Inflammatory macrophage treated with lipopolysaccharide for 4 hours (primary cell): ENCODE data around the gene INSYN1.
"Not testable (repeated sequence)": the region's sequence is repeated elsewhere in the genome, so short reads cannot be mapped to it uniquely, and the experiment has no call there.

Experiments used
- DNase-seq: peaks from one replicate; pipeline ENCODE4 v3.0.0-alpha.2; 2020

INSYN1 gene

DNA sequence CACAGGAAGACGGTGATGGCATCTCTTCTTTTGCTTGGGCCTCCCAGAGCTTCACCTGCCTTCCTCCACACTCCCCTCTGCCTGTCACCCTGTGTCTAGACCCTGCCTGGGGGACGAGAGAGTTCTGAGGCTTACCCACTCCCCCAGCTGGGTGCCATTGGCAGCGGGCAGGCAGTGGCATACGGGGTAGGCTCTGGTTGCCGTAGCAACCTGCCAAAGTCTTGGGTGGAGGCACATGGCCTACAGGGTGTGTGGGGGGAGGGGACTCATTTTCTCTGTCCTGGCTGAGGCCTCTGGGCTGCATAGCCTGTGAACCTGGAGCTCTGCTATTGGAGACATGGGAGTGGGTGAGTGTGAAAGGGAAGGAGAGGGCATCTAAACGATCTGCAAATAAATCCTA, 4.4 kb downstream of the INSYN1 start:
- no peak for DNase-seq

DNA sequence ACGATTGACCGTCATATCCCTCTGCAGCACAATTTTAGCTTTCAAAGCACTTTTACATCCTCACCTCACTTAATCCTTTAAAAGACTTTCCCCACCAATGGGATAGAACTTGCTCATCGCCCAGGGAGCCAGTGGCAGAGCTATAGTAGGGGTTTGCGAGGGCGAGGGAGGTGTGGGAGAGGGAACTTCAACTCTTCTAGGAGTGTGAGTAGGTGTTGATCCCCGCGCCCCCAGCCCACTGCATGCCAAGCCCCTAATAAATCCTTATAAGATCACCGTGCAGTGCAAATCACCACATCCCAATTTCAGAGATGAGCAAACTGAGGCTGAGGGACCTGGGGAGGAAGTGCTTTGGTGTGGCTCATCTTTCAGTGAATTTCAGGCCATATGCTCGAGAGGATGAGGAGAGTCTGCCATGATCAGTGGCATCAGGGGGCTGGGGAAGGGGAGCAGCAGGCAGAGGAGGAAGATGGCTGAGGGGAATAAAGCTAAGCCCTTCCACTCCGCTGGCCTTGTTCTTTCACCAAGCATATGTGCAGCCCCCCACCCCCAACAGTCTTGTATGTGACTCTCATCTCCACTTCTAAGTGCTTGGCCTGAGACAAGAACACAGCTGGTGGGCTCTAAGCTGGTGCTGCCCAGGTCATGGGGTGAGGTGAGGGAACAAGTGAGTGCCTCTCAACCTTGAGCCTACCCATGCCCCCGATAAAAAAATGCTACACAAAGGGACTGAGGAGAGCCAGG, 5.1 kb downstream of the INSYN1 start:
- no peak for DNase-seq

DNA sequence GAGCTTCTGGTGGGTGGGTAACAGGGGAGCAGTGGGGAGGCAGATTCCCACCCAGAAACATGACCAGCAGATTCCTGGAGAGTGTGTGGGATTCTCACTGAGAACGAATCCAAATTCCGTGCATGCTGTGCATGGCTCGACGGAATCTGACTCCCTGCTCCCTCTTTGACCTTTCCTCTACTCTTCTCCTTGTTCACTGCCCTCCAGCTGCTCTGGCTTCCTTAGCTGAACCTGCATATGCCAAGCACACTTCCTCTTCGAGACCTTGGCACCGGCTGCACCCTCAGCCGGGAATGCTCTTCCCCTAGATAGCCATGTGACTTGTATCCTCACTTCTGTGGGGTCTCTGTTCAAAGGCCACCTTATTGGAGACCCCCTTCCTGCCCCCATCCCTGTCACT, 6.3 kb downstream of the INSYN1 start:
- no peak for DNase-seq

DNA sequence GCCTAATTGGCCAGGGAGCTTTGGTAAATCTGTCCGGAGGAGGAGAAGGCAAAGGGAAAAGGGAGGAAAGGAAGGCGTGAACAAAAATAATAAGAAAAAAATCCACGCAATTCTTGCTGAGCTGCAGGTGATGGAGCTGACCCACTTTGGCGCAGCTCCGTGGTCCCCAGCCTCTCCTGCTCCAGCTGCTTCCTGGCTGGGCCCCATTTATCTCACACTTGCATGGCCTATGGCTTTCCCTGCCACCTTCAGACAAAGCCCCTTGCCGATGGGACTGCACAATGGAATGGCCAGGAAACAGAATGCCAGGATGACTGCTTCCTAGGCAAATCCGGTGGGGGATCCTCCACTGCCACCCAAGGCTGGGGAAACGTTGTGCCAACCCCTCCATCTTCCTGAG, 6.9 kb downstream of the INSYN1 start:
- DNase-seq: no peak

DNA sequence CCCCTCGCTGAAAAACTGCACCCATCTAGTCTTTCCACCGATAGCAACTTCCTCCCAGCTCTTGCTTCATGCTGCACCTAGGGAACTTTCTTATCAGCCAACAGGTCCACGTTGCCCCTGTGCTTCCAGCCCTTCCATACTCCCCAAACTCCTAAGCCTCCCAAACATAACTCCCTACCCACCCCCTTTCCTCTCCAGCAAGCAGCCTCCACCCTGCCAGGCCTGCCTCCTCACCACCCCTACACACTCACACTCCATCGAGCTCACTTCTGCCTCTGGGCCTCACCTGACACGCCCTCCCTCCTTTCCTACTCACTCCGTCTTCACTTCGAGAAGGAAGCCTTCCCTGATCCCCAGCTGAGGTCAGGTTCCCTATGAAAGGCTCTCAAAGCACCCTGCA, 8.1 kb downstream of the INSYN1 start:
- no peak for DNase-seq

DNA sequence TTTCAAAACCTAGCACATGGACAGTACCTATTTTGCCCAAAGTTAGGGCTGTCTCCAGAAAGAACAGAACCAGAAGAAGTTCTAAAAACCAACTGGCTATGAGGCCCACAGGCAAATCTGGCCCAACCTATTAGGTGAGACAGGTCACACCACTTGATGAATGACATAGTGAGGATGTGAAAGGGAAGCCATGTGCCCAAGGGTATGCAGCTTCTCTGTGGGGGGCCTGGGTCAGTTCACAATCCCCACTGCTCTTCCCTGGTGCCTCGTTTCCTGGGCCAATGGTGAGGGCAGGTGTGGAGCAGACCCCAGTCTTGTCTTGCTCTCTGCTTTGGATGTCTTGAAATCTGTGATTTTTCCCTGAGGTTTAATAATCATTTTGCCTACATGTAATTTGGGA, 8.9 kb downstream of the INSYN1 start:
- no peak for DNase-seq

DNA sequence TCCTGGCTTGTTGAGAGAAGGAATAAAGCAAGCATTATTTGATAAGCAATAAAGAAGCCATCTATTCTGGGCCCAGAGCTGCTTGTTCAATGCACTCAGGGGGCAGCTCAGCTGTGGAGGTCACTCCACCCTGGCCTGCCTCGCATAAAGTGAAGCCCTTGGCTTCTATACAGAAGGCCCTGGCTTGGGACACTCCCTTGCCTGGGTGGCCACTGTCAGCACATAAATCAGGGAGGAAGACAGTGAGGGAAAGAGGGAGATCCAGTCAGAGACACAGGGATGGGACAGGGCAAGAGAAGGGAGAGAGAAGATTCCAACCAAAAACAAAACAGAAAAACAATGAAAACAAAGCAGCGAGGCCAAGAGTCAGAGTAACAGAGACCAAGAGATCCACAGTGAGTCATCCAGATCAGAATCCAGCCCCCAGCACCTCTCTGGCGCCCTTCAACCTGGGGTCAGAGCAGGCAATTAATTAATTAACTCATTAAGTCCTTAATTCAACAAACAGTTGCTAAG, 11.8 kb downstream of the INSYN1 start:
- no peak for DNase-seq

DNA sequence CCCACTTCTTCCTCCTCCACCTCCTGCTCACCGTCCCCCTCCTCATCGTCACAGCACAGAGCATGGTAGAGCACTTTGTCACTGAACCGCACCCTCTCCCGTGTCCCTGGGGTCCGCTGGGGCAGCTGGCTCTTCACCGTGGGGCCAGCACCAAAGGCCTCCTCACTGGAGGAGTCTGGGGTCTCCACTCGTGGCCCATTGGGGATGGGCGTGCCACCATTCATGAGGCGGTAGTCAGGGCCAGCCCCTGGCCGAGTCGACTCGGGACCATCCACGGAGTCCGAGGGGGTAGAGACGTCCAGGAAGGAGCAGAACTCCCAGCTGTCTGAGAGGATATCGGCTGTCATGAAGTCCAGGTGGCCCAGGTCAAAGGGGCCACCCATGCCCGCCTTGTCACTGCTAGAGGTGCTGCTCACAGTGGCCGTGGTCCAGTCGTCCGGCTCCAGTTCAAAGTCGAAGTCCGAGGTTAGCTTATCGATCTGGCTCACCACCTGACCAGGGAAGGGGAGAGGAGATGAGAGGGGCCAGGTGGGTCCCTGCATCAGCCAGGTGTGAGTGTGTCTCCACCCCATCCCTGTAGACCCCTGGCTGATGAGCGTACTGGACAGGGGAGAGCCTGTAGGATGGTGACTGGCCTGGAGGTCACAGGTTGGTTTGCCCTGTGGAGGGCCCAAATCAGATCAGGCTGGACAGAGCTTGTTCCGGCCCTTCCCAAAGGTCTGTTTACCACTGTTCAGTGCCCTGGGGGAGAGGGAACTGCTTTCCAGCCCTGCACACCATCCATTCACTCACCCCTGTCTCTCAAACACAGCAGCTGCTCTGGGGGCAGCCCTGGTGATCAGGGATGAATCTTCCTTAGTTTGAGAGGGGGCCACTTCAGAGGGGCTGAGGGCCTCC, 12.8 kb downstream of the INSYN1 start:
- DNase-seq: no peak

DNA sequence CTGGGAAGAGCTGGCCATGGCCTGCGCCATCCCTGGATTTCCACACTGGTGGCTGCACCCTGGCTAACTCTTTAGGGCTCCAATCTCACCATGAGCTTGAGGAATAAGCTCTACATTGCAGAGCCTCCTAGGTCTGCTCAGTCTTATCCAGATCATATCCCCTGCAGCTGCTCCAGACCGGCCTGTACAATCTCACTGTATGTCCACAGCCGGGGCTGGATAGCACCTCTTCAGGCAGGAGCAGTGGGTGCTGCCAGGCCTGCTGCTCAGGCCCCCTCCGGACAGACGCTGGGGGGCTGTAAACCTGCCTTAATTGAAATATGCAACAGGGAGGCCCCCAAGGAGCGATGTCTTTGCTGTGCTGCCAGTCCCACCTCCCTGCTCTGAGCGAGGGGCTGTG, 15.6 kb downstream of the INSYN1 start:
- DNase-seq: no peak

DNA sequence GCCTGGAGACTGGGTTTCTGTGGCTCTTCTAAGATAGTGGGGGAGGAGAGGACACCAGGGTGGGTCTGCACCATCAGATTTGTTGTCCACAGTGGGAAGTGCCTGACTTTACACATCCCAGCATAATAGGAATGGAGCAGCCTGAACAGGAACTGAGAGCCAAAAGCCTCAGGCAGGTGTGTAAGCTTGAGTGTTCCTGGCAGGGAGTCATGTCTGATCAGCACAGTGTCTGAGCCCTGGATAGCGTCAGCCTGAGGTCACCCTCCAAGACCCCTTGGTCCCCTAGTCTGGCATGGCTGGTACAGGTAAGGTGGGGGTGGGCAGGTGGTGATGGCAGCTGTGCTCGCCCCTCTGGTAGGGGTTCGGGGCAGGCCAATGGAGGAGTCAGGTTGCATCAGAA, 20.2 kb downstream of the INSYN1 start:
- DNase-seq: no peak

DNA sequence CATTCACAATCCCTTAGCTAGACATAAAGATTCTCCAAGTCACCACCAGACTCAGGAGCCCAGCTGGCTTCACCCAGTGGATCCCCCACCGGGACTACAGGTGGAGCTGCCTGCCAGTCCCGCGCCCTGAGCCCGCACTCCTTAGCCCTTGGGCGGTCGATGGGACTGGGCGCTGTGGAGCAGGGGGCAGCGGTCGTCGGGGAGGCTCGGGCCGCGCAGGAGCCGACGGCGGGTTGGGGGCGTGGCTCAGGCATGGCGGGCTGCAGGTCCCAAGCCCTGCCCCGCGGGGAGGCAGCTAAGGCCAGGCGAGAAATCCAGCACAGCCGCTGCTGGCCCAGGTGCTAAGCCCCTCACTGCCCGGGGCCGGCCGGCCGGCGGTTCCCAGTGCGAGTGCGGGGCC, 21.1 kb downstream of the INSYN1 start:
- not testable (repeated sequence) for DNase-seq

DNA sequence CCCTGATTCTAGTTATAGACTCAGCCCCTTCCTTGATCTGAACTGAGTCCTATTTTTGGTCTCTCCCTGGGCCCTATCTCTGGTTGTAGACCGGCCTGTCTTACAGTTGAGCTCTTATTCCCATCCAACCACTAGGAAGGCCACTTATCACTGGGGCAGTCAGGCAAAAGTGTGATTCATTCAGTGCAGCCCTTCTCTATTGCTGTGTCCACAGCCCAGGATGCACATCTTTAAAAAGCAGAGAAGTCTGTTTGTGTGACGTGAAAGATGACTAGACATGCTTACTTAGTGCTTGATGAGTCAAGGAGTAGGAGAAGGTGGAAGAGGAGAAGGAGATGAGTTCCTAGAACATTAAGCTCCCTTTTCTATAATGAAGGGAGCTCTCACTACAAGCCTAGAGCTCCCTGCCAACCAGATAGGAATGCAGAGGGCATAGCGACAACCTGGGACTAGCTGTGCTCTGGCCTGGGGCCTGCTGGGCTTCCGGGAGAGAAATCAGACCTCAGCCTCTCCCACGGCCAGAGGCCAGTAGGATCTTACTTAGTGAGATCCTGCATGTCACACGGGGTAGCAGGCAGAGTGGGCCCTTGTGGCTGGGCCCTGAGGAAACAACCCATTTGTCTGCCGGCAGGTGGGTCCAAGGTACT, 25.7 kb downstream of the INSYN1 start:
- no peak for DNase-seq

DNA sequence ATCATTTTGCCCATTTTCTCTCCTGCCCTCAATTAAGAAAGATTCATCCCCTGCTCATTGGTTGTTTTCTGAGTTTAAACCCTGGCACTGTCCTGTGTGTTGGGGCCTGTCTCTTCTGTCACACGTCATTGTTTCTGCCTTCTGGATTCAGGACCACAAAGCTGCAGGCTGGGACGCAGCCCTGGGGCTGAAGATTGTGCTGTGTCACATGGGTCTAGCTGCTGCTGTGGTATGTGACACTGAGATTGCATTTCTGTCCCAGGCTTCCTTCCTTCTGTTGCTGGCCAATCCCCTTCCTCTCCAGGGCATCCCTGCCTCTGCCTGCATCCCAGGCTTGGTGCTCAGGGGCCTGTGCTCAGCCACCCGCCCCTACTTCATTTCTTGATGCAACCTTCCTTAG, 28.9 kb downstream of the INSYN1 start:
- no peak for DNase-seq

DNA sequence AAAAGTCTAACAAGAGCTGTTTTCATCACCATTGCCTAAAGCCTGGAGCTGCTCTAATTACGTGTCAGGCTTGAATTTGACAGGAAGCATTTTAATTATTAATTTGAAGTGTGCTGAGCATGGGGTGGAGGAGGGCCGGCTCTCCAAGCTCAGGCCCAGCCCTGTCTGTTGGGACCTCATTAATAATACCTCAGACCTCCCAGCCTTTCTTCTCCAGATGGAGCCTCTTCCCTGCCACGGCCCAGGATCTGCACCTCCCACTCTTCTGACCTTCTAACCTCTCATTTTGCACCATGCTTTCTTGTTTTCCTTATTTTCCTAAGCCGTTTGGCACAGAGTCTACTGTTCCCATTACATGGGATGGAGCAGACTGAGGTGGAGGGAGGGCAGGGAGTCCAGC, 30.0 kb downstream of the INSYN1 start:
- no peak for DNase-seq

DNA sequence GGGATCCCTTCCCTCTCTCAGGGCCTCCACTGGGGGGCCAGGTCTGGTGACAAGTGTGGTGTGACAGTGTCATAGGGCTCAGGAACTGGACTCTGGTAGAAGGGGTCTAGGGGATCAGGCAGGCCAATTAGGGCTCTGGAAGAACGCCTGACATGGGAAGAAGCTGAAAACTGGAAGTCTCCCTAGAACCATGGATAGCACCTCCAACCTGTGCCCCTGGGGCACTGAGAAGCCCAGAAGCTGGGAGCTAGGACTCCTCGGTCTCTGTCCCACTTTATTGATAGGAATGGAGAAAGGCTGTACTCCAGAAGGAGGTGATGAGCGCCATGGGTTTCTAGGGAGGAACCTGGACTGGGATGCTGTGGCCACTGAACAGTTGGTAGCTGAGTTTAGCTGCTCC, 30.7 kb downstream of the INSYN1 start:
- DNase-seq: no peak

DNA sequence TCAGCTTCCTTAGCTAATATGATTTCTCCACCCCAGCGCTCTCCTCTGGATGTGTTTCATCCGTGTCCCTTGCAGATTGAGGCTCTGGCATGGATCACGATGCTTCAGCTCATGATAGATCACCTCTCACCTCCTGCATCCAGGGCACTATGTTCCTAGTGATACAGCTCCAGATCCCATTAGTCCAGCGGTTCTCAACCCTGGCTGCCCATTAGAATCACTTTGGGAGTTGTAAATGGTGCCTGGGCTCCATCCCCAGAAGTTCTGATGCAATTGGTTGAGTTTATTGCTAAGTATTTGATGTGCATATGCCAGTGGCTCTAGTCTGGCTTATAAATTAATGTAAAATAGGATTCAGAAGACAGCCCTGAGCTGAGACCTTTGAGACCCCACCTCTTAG, 34.5 kb downstream of the INSYN1 start:
- DNase-seq: no peak

DNA sequence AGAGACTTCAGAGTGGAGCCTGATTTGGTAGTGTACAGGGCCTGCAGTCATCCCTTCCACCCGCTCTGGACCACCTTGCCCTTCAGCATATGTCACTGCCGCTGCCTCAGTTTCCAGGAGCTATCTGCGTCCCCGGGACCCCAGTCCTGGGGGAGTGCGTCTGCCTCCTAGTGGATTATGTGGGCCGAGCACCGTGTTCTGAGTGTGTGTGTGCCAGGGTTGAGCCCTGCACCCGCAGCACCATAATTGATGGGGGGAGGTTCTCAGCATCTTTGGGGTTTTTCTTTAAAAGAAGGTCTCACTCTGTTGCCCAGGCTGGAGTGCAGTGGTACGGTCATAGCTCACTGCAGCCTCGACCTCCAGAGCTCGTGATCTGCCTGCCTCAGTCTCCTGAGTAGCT, 35.3 kb downstream of the INSYN1 start:
- DNase-seq: no peak

DNA sequence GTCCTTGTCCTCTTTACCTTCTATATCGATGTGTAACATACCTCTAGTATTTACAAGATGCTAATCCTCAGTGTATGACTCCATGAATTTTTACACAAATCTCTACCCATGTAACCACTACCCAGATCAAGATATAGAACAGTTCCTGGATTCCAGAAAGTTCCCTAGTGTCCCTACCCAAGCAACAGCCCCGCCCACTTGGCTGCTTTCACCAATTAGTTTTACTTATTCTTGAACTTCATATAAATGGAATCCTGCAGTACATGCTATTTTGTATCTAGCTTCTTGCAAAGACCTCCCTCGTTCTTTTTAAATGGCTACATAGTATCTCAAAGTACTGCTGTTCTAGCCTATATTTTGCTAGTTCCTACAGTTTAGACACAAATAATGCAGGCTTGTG, 35.9 kb downstream of the INSYN1 start:
- DNase-seq: no peak

DNA sequence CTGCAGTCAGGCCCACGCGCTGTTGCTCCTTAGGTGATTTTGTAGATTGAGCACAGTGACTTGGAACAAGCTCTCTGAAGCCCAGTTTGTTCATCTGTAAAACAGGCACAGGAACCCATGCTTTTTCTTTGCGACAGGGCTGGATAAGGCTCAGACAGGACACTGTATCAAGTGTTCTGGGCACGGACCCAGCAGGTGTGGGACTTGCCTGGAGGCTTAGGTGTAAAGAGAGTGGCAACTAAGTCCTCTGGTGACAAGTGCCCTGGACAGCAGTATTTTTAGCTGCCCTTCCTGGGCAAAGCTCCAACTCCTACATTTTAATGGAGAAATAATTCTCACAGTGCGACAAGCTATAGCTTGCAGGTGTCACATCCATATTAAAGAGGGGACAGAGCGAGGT, 36.7 kb downstream of the INSYN1 start:
- DNase-seq: no peak

DNA sequence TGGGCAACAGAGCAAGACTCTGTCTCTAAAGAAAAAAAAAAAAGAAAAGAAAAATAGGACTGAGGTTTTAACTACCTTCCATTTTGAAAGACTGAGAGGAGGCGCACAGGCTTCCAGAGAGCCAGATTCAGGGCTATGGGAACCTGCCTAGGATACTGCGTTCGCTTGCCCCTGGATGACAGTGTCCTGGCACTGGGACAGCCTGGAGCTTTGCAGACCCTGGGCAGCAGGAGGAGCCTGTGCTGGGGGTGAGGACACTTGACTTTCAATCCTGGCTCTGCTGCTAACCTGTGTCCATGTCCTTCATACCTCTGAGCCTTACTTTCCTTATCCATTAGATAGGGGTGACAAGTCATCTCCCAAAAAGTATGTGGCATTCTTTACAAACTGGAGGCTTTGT, 37.7 kb downstream of the INSYN1 start:
- no peak for DNase-seq

DNA sequence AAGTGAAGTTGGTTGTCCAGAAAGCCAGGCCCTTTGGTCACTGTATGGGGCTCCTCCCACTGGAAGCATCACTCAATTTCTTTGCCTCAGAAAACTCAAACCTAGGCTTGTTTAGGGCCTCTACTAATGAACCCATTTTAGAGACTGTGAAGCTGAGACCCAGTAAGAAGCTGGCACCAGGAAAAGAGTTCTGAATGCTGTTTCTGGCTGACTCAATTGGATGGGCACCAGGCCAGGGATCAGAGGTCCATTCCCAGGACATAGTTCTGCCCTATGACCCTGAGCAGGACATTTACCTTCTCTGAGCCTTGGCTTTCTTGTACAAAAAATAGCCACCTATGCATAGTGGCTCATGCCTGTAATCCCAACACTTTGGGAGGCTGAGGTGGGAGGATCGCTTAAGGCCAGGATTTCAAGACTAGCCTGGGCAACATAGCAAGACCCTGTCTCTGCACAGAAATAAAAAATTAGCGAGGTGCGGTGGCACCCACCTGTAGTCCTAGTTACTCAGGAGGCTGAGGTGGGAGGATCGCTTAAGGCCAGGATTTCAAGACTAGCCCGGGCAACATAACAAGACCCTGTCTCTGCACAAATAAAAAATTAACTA, 38.4 kb downstream of the INSYN1 start:
- no peak for DNase-seq

DNA sequence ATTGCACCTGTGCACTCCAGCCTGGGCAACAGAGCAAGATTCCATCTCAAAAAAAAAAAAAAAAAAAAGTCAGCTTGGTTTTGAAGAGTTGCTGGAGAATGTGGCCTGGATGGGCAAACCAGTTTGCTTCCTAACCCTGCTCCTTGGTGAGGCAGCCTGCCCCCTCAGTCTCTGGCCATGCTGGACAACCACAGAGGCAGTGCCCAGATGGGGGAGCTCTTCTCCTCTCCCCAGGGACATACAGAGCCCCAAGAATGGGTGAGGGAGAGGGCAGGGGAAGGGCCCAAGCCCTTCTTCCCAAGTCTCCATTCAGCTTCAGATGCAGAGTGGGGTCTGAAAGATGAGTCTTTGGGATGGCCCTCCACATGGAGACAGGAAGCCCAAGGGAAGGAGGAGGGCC, 41.0 kb downstream of the INSYN1 start:
- no peak for DNase-seq

DNA sequence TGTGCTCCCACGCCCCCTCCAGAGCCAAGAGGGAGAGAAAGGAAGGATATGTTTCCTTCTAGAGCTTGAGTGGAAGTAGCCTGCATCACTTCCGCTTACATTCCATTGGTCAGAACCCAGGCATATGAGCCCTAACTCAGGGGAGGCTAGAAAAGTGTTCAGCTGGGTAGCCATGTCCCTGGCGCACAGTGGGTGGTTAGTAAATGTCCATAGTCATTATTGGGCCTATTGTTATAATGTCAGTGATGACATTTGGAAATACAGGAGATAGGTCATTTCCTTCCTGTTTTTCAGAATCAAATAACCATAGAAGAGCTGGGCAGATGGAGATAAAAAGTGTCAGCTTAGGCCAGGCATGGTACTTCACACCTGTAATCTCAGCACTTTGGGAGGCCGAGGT, 41.6 kb downstream of the INSYN1 start:
- peak; percentile 31 for DNase-seq
